Mesothelial cell of epicardium (in vitro differentiated cells): ENCODE measurements around the gene CBX2. TPM values are rescaled to one million over a fixed set of nuclear protein-coding genes. Genes with fewer than 3 reads are reported as not detected.

Source experiments
- DNase-seq, 2 experiments: peaks; one replicate each; pipeline ENCODE4 v3.0.0; 2021; ENCODE audit warnings: low spot score in 2 of 2; ENCODE audit not compliant: unreplicated experiment in 2 of 2
- H3K27ac Mint-ChIP-seq: 2 replicates; pipeline ENCODE4 v1.8.0; 2021; ENCODE audit warnings: mixed read lengths
- H3K27me3 Mint-ChIP-seq: 2 replicates; pipeline ENCODE4 v1.8.0; 2021; ENCODE audit warnings: low read depth, mixed read lengths
- H3K36me3 Mint-ChIP-seq: 2 replicates; pipeline ENCODE4 v1.8.0; 2021; ENCODE audit warnings: mixed read lengths
- H3K4me1 Mint-ChIP-seq: 2 replicates; pipeline ENCODE4 v1.8.0; 2021; ENCODE audit warnings: mixed read lengths
- H3K4me3 Mint-ChIP-seq: 2 replicates; pipeline ENCODE4 v1.8.0; 2021; ENCODE audit warnings: mild to moderate bottlenecking, moderate library complexity, mixed read lengths
- H3K9me3 Mint-ChIP-seq: 2 replicates; pipeline ENCODE4 v1.8.0; 2021; ENCODE audit warnings: mixed read lengths
- total RNA-seq: library from RNA; stranded (reverse); gene quantifications from 3 replicates; pipeline ENCODE4 v1.2.1, GENCODE V29; 2021
- TF ChIP-seq, protein P1 (sequence below): fragments of 200-600 bp; sonication (generic); IDR thresholded peaks from one replicate; pipeline ENCODE4 v1.5.0; 2021; ENCODE audit warnings: antibody characterized with exemption; ENCODE audit not compliant: unreplicated experiment

CBX2 gene
- total RNA-seq, 1 donor from 2014 or later = 49.7 TPM

DNA sequence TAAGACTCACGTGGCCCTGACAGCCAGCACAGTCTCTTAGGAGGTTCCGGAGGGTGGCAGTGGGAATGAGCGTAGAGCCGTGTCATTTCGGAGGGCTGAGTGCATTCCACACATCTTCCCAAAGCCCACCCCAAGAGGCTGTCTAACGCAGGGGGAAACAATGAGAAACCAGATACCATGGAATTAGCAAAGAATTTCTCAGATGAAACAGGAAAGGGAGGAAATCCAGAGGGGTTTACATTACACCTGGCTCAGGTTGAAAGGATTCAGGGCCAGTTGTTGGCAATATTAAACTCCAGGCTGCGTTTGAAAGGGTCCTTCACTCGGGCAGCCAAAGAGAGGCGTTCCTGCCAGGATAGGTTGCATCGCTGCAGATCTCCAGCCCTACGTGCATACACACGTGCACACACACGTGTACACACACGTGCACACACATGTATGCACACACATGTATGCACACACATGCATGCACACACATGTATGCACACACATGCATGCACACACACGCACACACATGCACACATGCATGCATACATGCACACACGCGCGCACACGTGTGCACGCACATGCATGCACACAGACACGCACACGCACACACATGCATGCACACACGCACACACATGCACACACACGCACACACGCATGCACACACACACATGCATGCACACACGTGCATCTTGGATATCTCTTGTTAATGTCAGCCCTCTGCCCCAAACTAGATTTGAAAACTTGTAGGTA, 49.1 kb downstream of the CBX2 start:
- TF ChIP-seq, protein P1, sequence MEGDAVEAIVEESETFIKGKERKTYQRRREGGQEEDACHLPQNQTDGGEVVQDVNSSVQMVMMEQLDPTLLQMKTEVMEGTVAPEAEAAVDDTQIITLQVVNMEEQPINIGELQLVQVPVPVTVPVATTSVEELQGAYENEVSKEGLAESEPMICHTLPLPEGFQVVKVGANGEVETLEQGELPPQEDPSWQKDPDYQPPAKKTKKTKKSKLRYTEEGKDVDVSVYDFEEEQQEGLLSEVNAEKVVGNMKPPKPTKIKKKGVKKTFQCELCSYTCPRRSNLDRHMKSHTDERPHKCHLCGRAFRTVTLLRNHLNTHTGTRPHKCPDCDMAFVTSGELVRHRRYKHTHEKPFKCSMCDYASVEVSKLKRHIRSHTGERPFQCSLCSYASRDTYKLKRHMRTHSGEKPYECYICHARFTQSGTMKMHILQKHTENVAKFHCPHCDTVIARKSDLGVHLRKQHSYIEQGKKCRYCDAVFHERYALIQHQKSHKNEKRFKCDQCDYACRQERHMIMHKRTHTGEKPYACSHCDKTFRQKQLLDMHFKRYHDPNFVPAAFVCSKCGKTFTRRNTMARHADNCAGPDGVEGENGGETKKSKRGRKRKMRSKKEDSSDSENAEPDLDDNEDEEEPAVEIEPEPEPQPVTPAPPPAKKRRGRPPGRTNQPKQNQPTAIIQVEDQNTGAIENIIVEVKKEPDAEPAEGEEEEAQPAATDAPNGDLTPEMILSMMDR = no peak
- H3K4me3 Mint-ChIP-seq = no peak overlapping the region
- H3K27ac Mint-ChIP-seq = no peak overlapping the region
- peaks cover 37% of the 10 kb centered on the region for H3K27me3 Mint-ChIP-seq
- no peaks in the 10 kb centered on the region for H3K9me3 Mint-ChIP-seq
- H3K4me1 Mint-ChIP-seq = peaks cover 36% of the 10 kb centered on the region
- H3K36me3 Mint-ChIP-seq = no peaks in the 10 kb centered on the region
- DNase-seq = no peak

DNA sequence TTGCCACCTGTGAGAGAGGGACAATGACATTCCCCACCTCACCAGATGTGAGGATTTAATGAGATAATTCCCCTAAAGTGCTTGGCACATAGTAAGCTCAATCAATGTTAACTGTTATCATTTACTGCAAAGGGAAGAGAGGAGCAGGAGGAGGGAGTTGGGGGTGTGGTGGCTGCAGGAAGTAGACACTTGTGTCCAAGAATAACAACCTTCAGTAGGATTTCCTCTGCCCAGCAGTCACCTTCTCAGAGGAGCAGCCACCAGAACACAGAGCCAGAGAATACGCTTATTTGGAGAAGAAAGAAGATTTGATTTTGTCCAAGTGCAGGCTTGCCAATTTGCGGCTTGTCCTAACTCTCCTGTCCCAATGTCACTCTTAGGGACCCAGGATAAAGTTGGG, 51.1 kb downstream of the CBX2 start:
- peaks cover 41% of the 10 kb centered on the region for H3K4me1 Mint-ChIP-seq
- H3K36me3 Mint-ChIP-seq = peaks cover 2% of the 10 kb centered on the region
- H3K9me3 Mint-ChIP-seq = no peaks in the 10 kb centered on the region
- no peak for DNase-seq
- H3K27ac Mint-ChIP-seq = no peak overlapping the region
- no peak overlapping the region for H3K4me3 Mint-ChIP-seq
- TF ChIP-seq, protein P1 = no peak
- H3K27me3 Mint-ChIP-seq = peaks cover 30% of the 10 kb centered on the region

DNA sequence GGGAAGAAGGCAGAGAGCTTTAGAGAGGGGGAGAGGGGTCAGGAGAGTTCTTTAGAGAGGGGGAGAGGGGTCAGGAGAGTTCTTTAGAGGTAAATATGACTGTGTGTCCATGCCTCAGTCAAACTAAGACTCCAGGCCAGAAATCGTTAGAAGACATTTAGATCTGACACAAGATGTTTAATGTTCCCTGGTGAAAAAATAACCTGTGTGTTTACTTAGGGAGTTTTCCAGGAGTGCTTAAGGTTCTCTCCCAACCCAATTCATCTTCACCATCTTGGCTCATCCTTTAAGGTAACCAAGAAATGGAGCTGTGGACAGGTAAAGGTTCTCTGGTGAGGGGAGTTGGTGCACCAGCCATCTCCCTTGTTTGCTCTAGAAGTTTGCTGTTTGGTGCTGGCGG, 51.5 kb downstream of the CBX2 start:
- peaks cover 33% of the 10 kb centered on the region for H3K27me3 Mint-ChIP-seq
- TF ChIP-seq, protein P1 = no peak

DNA sequence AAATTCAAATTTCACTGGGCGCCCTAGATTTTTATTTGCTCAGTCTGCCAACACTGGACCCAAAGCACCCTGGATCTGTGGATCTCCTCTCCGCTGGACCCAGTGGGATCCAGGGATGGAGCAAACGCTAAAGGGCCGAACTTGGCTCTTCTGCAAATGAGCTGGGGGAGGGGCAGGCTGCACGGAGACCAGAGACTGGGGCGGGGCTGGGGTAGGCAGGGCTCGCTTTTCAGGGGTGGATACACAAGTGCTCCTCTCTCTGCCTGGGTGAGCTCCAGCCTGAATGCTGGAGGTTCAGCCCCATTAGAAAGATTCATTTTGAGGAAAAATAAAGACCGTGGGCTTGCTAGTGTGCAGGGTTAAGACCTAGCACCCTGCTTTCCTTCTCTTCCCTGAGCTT, 52.4 kb downstream of the CBX2 start:
- TF ChIP-seq, protein P1 = no peak
- Mint-ChIP-seq H3K36me3 (peaks cover 5% of the 10 kb centered on the region), H3K9me3 (no peaks in the 10 kb centered on the region), H3K27me3 (peaks cover 38% of the 10 kb centered on the region), H3K27ac (no peak overlapping the region), H3K4me3 (no peak overlapping the region), H3K4me1 (peaks cover 49% of the 10 kb centered on the region)
- no peak for DNase-seq

More for the DNA sequence above, 51.5 kb downstream of the CBX2 start:
- peaks cover 2% of the 10 kb centered on the region for H3K36me3 Mint-ChIP-seq
- H3K4me1 Mint-ChIP-seq = peaks cover 41% of the 10 kb centered on the region
- no peaks in the 10 kb centered on the region for H3K9me3 Mint-ChIP-seq
- H3K27ac Mint-ChIP-seq = no peak overlapping the region
- no peak for DNase-seq
- H3K4me3 Mint-ChIP-seq = no peak overlapping the region

DNA sequence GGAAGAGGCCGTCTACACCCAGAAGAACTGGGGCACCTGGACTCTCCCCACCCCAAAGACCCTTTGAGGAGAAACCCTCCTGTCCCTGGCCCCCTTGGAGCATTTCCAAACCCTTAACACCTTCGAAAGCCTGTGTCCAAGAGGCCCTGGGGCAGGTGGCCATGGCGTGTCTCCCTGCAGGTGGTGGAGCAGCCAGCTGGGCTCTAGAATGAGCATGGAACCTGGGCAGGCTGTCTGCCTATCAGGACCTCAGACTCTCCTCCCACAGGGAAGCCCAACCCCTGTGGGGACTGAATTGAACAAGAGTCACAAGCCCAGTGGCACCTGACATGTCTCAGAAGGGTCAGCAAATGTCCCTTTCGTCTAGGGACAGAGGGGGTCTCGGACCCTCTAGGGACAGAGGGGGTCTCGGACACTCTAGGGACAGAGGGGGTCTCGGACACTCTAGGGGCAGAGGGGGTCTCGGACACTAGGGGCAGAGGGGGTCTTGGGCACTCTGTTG, 52.9 kb downstream of the CBX2 start:
- Mint-ChIP-seq H3K9me3 (no peaks in the 10 kb centered on the region), H3K4me1 (peaks cover 46% of the 10 kb centered on the region), H3K36me3 (peaks cover 5% of the 10 kb centered on the region), H3K4me3 (no peak overlapping the region), H3K27ac (no peak overlapping the region), H3K27me3 (peaks cover 40% of the 10 kb centered on the region)
- no peak for DNase-seq
- TF ChIP-seq, protein P1 = no peak
